Kidney (tissue), 14 donors: ENCODE results near the gene PXYLP1. TPM values are rescaled to one million over a fixed set of nuclear protein-coding genes. Genes with fewer than 3 reads are reported as not detected.

Source experiments
- DNase-seq, 5 donors: peaks; one replicate each; pipeline ENCODE4 v3.0.0-alpha.2; 2013 to 2020
- FAIRE-seq: peaks from 2 replicates; lab custom pipeline; 2012; peaks lifted over from hg19 to GRCh38; lab: Jason Lieb, UNC
- H3K27ac ChIP-seq, 2 donors: one replicate each; pipeline ENCODE4 v1.7.0; 2013; ENCODE audit warnings: low read depth in 2 of 2, low read length in 2 of 2, inconsistent platforms in 1 of 2
- H3K27me3 ChIP-seq: one replicate; pipeline ENCODE4 v1.7.1; 2013; ENCODE audit warnings: low read length, inconsistent platforms; ENCODE audit not compliant: control insufficient read depth, insufficient read depth
- H3K36me3 ChIP-seq, 3 donors: one replicate each; pipeline versions ENCODE4 v1.7.0 to v1.7.1; 2013; ENCODE audit warnings: low read length in 3 of 3, control low read depth in 1 of 3, inconsistent platforms in 1 of 3; ENCODE audit not compliant: insufficient read depth in 3 of 3, control insufficient read depth in 2 of 3
- H3K4me1 ChIP-seq, 3 donors: one replicate each; pipeline versions ENCODE4 v1.7.0 to v1.7.1; 2013; ENCODE audit warnings: low read length in 3 of 3, inconsistent platforms in 1 of 3, low read depth in 1 of 3; ENCODE audit not compliant: control insufficient read depth in 2 of 3, insufficient read depth in 2 of 3
- H3K4me3 ChIP-seq, 3 donors: one replicate each; pipeline versions ENCODE4 v1.7.0 to v1.8.1; 2013; ENCODE audit warnings: low read length in 3 of 3, control low read depth in 1 of 3, inconsistent platforms in 1 of 3
- H3K9ac ChIP-seq, 3 donors: one replicate each; pipeline versions ENCODE4 v1.7.0 to v1.7.1; 2013; ENCODE audit warnings: low read length in 3 of 3, control low read depth in 1 of 3, inconsistent platforms in 1 of 3
- H3K9me3 ChIP-seq, 3 donors: one replicate each; pipeline versions ENCODE4 v1.7.0 to v1.7.1; 2013; ENCODE audit warnings: low read length in 3 of 3, control low read depth in 1 of 3, inconsistent platforms in 1 of 3; ENCODE audit not compliant: control insufficient read depth in 2 of 3, insufficient read depth in 1 of 3
- intact Hi-C: fragments of 100-400 bp; cut with DNase I; formaldehyde crosslinking; loops from one replicate; pipeline ENCODE4 v1.11.1; 2022
- polyA plus RNA-seq: library from polyadenylated mRNA; stranded (reverse); fragments of 350-450 nt; fragmentation: Illumina TruSeq; extraction: RNeasy Lipid Tissue Mini Kit (QIAGEN cat#74804); gene quantifications from one replicate; pipeline ENCODE4 v1.2.3, GENCODE V29; 2014; ENCODE audit warnings: low read depth, low replicate concordance; ENCODE audit not compliant: insufficient read depth
- total RNA-seq: library from RNA; stranded (reverse); fragmentation: NEBNext Ultra II Directional; extraction: Animal tissue kit (Norgen Biotek cat#: 25700); gene quantifications from one replicate; pipeline ENCODE4 v1.2.1, GENCODE V29; 2021
- TF ChIP-seq, protein P1 (sequence below): IDR thresholded peaks from 3 replicates; pipeline ENCODE4 v1.5.1; 2012; ENCODE audit warnings: mild to moderate bottlenecking, moderate library complexity, borderline replicate concordance; ENCODE audit not compliant: insufficient read depth; ENCODE audit errors: extremely low read depth
- donor health status: control.
- donor health status: control.
- donor health status: control.
- donor health status: control.
- donor health status: control.
- donor health status: DM: yes; HTN: yes; CAD: no.
- donor health status: Normal renal cell carcinoma (clear cell type).

PXYLP1 gene
- total and polyA plus RNA-seq, 2 donors from 2014 or later, result 5.4 to 11.9 TPM

DNA sequence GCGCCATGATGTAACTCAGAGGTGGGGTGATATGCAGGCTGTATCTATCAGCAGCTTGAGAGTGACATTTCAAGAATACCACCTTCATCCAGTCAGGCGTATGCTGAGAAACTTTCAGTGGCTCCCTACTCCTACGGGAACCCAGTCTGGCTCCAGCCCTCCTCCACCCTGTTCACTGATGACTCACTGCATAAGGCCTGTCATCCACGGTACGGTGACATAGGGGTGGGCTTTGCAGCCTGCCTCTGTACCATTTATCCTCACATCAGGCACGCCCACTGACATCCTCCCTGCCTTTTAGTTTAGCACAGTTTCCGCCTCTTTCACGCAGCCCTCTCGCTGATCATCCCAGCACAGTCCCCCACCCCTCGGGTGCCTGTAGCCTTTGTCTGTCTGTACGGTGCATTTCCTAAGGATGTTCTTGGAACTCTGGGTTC is 11.7 kb downstream of the PXYLP1 start:
- H3K27me3 ChIP-seq, result no peaks in the 10 kb centered on the region
- no peaks in the 10 kb centered on the region for H3K9me3 ChIP-seq
- intact Hi-C loops, result no loop called here
- no peak overlapping the region for H3K4me3 ChIP-seq
- H3K9ac ChIP-seq, result no peak overlapping the region
- H3K4me1 ChIP-seq, result peaks cover 0 to 37% (median 18%) of the 10 kb centered on the region in 3 donors
- H3K36me3 ChIP-seq, result no peaks in the 10 kb centered on the region
- no peak for FAIRE-seq
- TF ChIP-seq, protein P1, sequence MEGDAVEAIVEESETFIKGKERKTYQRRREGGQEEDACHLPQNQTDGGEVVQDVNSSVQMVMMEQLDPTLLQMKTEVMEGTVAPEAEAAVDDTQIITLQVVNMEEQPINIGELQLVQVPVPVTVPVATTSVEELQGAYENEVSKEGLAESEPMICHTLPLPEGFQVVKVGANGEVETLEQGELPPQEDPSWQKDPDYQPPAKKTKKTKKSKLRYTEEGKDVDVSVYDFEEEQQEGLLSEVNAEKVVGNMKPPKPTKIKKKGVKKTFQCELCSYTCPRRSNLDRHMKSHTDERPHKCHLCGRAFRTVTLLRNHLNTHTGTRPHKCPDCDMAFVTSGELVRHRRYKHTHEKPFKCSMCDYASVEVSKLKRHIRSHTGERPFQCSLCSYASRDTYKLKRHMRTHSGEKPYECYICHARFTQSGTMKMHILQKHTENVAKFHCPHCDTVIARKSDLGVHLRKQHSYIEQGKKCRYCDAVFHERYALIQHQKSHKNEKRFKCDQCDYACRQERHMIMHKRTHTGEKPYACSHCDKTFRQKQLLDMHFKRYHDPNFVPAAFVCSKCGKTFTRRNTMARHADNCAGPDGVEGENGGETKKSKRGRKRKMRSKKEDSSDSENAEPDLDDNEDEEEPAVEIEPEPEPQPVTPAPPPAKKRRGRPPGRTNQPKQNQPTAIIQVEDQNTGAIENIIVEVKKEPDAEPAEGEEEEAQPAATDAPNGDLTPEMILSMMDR, result no peak
- H3K27ac ChIP-seq, result peak overlapping the region in 1 of 2 donors; percentile 5
- peak in 1 of 5 donors; percentile 37 for DNase-seq

DNA sequence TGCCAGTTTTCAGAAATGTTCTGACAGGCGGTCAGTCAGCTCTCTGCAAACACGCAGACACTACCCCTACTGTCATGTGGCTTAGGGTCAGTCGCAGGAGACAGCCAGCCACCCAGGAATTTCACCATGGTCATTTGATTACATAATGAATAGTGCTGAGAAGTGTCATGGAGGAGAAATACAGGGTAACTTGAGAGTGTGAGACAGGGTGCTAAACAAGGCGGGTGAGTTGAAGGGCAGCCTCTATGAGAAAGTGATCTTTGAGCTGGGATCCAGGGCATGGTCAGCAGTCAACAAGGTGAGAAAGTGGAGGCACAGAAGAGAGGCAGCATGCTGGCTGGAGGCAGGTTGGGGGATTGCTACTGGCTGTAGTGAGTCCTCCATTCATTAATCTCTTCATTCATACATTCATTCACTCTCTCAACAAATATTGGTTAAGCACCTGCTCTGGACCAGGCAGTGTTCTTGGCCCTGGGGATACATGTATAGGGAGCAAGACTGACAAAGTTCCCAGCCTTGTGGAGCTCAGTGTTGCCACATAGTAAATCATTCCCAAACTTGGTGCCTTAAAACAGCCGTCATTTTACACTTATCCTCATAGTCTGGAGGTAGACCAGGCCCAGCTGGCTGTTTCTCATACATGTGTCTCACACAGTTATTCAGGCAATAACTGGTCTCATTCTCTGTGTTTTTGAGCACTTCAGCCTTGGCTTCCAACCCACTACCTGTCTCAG is 14.8 kb downstream of the PXYLP1 start:
- DNase-seq, result no peak
- intact Hi-C loops, result no loop called here
- Histone ChIP-seq H3K4me3 (no peak overlapping the region), H3K27ac (no peak overlapping the region), H3K27me3 (no peaks in the 10 kb centered on the region), H3K9me3 (no peaks in the 10 kb centered on the region), H3K4me1 (peaks cover 0 to 17% (median 9%) of the 10 kb centered on the region in 3 donors), H3K36me3 (no peaks in the 10 kb centered on the region), H3K9ac (no peak overlapping the region)
- TF ChIP-seq, protein P1, result no peak
- FAIRE-seq, result no peak

DNA sequence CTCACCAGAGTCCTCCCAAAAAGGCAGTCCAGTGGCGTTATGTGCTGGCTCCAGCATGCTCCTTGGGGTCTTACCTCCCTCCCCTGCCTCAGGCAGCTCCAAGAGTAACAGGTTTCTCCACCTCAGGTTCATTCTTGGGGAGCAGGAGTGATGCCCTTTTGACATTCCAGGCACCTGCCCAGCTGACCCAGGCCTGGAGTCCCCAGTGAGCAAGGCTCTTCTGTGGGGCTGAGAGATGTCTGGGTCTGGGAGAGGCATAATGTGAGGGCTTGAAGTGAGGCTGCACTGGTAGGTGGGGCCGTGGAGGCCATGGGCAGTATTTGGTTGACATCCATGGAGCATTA is 15.3 kb downstream of the PXYLP1 start:
- Histone ChIP-seq H3K9me3 (no peaks in the 10 kb centered on the region), H3K36me3 (no peaks in the 10 kb centered on the region), H3K9ac (no peak overlapping the region), H3K27ac (no peak overlapping the region), H3K4me3 (no peak overlapping the region), H3K27me3 (no peaks in the 10 kb centered on the region), H3K4me1 (peaks cover 0 to 13% (median 6%) of the 10 kb centered on the region in 3 donors)
- intact Hi-C loops, result no loop called here
- FAIRE-seq (no peak), DNase-seq (no peak)
- TF ChIP-seq, protein P1, result no peak
